NCI-H2196 treated with DMSO at 0.1 percent for 48 hours (cell line): Measurements from ENCODE around the gene NKG7.

Experiments
- DNase-seq: peaks from one replicate; lab custom pipeline; 2025; ENCODE audit not compliant: unreplicated experiment; lab: John Stamatoyannopoulos, UW

The NKG7 gene

DNA sequence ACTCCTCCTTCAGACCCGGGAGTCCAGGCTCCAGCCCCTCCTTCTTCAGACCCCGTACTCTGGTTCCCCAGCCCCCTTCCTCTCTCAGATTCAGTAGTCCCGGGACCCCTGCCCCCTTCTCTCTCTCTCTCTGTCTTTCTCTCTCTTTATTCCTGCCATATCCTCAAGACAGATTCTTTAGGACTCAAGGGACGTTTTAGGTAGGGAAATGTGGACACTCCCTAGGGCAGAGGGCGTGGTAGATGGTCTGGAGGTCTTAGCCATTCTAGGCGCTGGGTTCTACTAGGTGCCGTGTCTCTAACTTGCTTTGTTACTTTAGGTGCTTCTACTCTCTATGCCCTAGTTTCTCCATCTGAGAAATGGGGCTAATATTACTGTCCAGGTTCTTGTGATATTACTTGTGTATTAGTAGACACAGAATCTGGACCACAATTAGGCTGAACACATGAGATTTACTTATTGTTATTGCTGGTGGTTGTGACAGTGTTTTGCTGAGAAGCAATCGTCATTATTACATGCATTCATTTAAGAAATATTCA lies 18.7 kb upstream of the NKG7 start:
- no peak for DNase-seq

DNA sequence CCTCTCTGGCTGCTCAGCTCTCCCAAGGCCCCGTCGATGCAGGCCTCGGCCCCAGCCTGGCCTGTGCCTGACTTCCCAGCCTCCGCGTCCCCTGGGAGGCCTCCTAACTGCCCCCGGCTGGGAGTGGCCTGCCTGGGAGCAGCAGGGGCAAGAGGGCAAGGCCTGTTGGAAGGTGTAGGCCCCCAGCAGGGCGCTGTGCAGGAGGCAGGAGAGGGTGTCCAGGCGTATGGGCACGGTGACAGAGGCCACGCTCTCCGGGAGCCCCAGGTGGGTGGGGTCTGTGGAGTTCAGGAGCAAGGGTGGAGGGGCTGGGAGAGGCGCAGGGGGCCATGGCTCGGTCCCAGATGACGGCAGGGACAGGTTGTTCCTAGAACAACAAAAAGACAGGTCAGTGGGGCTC lies 16.7 kb upstream of the NKG7 start:
- DNase-seq = no peak

DNA sequence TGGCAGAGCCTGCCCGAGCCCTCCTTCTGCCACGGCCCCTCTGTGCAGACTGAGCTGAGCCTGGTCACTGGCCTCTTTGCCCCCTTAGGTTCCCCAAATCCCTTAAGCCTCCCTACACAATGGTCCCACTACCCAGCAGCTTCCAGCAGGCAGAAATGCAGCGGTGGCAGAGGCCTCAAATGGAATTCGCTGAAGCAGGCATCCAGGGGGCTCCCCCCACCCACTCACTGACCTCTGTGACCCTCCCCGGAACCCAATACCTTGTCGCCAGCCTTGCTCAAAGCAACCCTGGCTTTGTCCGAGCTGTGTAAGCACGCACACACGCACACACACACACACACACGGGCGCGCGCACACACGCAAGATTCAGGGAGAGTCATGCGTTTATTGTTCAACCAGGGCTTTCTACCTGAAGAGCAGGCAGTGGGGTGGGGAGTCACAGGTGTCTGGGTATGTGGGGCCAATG lies 15.5 kb upstream of the NKG7 start, which contains the start of gene LIM2:
TSS of gene LIM2 (minus strand) at position 51 of the 466 bp plus-strand sequence. CDS start 531 bp downstream, outside the sequence.
- no peak for DNase-seq

DNA sequence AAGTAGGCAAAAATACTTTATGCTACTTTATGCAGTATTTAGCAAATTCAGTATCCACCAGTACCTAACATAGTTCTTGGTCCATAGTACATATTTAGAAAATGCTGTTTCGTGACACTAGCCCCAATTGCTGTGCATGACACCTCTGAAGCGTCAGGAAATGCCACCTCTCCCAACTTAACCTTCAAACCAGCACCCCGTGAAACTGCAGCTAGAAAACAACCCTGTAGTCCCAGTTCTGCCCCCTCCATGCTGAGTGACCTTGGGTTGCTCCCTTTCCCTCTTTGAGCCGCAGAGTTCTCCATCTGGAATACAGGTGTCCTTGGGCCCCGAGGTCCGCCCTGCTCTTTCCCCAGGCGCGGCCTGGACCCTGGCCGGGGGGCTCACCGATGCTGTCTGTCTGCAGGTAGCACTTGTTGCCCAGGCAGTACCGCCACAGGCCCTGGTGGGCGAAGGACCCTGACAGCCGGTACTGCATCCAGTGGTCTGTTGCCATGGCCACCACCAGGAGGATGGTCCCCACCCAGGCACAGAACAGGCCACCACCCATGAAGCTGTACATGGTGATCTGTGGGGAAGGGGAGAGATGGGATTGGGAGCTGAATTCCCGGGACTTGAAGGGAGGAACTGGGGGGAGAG lies 14.5 kb upstream of the NKG7 start:
- DNase-seq = no peak

DNA sequence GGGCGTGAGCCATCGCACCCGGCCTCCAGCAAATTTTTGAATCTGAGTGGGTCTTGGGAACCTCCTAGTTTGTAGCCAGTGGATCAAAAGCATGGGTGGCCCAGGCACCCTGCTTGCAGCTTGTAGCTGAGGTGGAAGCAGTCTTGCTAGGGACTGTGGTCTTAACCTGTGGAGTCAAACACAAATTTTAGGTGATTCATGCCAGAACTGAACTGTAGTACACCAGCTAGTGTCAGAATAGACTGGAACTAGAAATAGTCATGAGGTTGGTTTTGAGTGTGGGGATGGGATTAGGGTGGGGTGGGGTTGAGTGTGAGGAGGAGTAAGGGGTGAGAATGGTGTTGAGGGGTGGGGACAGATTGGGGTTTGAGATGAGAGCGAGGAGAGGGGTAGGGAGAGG lies 9.6 kb upstream of the NKG7 start:
- DNase-seq = no peak

DNA sequence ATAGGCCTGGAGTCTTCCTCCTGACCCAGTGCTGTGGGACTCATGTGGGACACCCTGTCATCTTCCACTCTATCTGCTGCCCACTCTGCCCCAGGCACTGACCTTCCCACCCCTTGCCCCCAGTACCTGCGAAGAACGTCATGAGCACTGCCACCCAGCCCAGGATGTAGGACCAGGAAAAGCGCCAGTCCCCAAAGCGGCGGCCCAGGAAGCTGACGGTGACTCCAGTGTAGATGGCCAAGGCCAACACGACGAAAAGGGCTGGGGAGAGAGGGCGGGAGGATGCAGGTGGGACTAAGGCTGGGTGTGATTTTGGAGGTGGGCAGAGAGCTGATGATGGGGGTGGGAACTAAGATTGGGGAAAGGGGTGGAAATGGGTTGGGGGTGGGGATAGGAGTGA lies 7.9 kb upstream of the NKG7 start:
- DNase-seq = no peak

DNA sequence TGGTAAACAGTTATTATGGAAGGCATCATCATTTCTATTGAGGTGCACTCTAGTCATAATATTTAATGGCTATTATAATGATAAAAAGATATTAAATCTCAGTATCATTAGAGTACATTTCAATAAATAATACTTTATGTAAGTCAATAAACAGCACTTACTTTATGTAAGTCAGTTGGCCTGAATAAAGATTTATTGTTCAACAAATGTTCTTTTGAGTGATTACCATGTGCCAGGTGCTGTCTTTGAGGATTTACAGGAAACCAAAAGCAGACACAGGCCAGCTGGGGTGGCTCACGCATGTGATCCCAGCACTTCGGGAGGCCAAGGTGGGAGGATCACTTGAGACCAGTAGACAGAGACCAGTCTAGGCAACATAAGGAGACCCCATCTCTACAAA lies 5.0 kb upstream of the NKG7 start:
- no peak for DNase-seq

DNA sequence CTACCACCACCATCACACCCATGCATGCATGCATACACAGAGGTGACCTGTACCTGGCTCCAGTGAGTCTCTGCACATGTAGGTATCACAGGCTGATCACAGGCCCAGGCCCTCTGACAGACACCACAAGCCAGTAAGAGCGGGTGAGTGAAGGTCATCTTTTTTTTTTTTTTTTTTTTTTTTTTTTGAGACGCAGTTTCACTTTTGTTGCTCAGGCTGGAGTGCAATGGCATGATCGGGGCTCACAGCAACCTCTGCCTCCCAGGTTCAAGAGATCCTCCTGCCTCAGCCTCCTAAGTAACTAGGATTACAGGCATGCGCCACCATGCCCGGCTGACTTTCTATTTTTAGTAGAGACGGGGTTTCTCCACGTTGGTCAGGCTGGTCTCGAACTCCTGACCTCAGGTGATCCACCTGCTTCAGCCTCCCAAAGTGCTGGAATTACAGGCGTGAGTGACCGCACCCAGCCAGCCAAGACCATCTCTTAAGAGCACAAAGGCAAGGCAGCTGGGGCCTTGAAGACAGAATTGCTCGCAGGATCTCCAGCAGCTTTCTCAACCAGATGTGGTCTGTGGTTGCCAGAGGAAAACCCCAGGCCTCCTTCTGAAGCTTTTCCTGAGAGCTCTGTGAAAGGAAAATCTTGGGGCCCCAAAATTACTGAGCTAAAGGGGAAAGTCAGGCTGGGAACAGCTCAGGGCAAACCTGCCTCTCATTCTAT lies 3.2 kb upstream of the NKG7 start:
- no peak for DNase-seq

DNA sequence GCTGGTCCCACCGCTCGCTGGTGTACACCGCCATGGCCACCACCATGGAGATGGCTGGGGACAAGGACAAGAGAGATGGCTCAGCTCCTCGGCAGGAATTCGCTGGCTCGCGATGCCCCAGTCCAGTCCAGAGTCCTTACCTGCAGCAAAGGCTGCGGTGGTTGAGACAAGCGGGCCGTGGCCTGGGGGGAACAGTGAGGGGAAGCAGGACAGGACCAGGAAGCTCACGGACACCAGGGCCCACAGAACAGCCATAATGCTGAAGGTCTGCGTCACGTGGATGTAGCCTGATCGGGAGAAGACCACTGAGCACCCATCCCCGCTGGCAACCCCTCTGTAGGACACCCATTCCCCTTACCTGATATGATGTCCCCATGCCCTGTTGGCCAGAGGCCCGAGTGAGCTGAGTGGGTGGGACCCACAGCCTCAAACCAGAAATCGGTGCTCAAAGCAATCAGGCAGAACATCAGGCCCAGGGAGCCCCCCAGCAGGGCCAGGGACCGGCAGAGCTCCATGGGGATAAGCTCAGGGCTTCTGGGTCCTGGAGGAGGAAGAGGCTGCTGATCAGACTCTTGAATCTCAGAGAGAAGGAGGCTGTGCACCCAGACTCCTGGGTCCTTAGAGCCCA lies 319 bp downstream of the NKG7 start:
- DNase-seq = no peak

DNA sequence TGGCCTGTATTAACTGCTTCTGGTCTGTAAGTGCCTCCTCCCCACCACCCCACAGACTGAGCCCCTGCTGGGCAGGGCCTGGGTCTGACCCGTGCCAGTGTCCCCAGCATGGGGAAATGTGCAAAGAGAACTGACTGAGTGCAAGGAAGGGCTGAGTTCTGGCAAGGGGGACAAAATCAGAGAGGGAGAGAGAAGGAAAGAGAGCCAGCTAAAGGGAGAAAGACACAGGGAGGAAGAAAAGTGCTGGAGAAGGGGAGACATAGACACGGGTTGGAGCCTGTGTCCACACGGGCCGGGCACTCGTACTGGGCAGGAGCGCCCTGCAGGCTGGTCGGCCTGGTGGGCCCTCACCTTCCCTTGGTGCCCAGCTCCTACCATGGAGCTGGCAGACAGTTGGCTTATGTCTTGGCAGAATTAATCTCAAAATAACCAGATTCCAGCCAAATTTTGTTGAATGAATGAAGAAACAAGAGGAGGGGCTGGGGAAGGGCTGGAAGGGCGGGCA lies 1.2 kb downstream of the NKG7 start:
- DNase-seq = no peak

DNA sequence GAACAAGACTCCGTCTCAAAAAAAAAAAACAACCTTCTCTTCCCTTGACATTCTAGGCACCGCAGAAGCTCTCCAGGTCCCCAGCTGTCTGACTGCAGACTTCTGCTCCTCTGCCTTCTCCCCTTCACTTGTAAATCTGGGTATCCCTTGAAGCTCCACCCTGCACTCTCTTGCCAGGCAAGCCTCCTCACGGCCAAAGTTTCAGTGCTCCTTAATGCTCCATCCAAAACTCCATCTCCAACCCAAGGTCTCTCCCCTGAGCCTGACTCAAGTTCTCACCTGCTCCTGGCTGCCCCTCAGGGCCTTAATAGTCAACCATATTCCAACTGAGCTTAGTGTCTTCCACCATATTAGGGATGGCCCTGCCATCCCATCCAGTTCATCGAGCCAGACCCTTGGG lies 2.2 kb downstream of the NKG7 start:
- DNase-seq = no peak

DNA sequence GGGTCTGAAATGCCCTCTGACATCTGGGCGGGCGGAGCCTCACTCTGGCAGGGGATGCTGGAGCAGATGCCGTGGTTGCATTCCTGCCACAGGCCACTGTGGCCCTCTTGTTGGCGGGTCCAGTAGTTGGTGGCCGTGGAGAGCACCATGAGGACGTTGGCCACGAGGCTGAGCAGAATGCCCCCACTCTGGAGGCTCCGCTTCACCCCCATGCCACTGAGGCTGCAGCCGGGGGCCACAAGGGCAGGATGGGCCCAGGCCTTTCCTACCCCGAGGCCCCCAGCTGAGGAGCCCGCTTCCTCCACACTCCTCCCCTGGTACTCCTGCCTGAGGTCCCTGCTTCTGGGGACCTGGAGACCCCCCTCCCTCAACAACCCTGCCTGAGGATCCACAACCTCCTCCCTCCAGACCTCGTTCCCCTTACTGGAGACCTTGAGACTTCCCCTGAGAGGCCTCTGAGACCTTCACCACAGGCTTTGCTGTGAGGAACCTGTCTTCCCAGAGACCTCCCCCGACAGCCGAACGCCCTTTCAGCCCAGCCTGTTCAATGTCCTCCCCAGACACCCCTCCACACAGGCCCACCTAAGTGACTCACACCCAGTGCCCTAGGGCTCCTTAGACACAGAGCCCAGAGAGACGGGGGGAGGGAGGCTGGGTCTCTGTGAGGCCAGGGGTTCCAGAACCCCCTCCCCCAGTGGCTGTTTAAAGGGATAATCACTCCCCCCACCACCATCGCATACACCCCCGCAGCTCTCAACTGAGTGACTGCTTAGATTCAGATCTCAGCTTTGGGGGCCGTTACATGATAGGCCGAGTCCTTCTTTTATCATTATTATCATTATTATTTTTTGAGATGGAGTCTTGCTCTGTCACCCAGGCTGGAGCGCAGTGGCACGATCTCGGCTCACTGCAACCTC lies 3.8 kb downstream of the NKG7 start, which contains the start of gene CLDND2:
TSS of gene CLDND2 (minus strand) at position 638 of the 917 bp plus-strand sequence. CDS start at position 212, 426 bp downstream.
- no peak for DNase-seq

DNA sequence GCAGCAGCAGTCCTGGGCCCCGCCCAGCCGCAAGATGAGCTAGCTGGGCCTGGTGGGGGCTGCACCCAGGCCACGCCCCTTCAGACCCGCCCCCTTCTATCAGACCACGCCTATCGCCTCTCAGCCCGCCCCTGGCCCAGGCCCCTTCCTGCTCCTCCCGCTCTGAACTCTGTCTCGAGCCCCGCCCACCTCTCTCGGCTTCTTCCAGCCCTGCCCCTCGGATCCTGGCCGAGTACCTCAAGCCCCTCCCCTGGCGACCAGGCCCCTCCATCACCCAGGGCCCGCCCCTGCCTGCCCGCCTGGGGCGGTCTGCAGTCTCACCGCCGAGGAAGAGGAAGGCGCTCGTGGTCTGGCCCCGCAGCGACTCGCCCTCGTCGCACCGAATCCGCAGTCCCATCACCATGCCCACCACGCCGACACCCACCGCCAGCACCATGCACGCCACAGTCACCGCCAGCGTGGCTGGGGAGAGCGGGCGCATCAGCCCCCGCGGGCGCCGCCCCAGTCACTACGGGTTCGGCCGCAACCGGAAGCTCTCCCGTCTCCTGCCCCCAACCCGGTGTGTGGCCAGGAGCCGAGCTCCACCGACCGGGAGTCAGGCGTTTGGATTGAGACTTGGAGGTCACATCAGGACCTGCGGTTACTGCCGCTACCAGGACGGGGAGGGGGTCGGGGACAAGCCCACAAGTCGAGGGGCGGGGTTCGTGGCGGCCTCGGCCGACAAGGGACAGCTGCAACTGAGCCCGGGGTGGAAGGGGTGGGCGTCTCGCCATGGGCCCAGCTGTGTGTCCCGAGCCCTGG lies 4.7 kb downstream of the NKG7 start:
- DNase-seq = no peak

DNA sequence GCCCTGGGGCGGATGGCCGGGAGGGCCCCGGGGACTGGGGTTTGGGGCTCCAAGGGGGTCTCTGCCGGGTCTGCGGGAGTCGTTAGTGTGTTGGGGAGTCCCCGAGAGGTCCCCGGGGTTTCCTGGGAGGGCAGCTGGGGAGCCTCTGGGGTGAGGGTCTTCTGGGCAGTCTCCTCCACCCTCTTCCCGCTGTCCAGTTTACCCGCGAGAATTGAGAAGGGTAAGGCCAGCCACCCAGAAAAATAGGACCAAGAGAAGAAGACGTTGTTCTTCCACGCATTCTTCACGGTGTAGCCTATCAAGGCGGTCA lies 5.2 kb downstream of the NKG7 start:
- DNase-seq = no peak

DNA sequence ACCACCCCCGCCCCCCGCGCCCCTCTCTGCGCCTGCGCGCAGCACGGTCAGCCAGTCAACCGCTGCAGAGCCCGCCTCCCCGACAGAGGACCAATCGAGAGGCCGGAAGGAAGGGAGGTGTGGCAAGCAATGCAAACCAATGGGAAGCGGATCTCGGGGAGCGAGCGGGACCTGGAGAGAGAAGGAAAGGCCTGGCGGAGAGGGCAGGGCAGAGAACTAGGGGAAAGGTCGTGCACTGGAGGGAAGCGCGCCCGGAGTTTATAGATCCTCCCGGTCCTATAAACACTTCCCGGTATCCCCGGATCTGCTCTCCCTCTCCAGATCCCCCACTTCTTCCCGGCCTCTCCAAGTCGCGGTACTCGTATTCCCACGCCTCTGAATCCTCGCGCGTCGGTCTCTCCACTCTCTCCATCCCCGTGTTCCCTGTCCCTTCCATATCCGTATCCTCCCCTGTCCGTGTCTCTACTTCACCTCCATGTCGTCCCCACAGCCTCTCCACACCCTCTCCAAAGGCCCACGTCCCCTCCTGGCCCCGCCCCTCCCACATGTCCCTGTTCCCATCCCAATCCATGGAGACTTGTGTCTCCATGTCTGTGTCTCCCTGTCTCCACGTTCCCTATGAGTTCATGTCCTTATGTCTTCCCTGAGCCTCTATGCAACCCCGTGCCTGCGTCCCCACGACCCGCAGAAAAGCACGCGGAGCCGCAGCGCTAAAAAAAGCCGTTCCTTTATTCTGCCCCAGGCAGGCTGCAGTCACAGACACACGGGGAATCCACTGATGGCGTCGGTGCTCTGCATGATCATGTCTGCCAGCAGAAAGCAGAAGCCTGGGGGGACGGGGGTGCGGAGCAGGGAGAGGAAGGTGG lies 5.8 kb downstream of the NKG7 start:
- no peak for DNase-seq

DNA sequence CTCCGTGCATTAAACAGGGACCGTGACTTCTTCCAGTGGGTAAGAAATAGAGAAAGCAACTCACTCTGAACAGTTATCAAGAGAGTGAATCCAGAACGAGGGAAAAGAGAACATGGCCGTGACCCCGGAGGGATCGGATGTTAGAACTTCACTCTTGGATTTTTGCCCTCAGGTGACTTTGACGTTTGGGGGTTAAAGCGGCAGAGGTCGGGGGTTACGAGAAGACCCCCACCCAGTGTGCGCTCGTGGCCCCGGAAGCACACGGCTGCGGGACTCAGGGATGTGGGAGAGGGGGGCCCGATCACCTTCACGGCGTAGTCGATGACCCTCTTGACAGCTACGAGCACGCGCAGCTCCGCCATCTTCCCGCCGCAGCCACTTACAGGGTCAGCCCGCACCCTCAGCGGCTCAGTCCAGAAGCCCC lies 6.5 kb downstream of the NKG7 start, which contains the start of gene ETFB:
TSS of gene ETFB (minus strand) at position 424 of the 424 bp plus-strand sequence. CDS start at position 362, 62 bp downstream.
- no peak for DNase-seq

DNA sequence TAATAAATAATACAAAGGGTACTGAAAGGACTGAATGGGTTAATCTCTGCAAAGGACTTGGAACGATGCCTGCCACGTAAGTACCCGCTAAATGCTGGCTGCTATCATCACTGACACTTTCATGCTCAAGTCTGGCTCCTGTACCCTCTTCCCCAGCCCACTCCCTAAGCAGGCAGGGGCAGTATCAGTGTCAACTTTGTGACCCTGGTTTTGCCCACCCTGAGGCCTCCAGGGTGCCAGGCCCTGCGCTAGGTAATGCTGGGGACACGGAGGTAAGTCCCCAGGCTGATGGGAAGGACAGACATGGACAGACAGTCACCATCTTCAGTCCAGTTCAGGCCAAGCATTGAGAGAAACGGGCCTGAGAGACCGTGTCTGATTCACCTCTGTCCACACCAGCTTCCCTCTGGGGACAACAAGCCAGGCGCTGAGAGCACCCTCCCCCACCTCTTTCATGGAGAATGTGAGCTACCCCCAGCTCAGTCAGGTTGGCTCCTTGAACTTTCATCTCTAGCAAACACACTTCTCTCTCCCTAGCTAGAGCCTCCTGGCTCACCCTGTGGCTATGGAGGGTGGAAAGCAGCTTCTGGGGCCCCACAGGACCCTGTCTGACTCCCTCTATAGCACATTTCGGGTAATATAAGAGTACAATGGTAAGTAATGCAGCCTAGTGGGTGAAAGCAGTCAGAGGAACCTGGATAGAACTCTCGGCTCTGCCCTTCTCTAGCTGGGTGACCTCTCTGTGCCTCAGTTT lies 7.1 kb downstream of the NKG7 start:
- no peak for DNase-seq
